HG02943 (cell line): ENCODE data around the gene AMH.
"Not testable (repeated sequence)": the region's sequence is repeated elsewhere in the genome, so short reads cannot be mapped to it uniquely, and the experiment has no call there.

Source experiments
- ATAC-seq: cut with Tn5 transposase; IDR thresholded peaks from one replicate; pipeline ENCODE4 v1.9.1; 2021; ENCODE audit warnings: mild to moderate bottlenecking, low read depth, moderate library complexity; ENCODE audit not compliant: unreplicated experiment

AMH gene

GRCh38 chr19:2249010-2249866 is at the start of gene AMH:
TSS of gene AMH (plus strand) at chr19:2249323. CDS start at chr19:2249333, 10 bp downstream.
- ATAC-seq = no peak

GRCh38 chr19:2199861-2200623 is 49.1 kb upstream of the AMH start:
- ATAC-seq = no peak

- not testable (repeated sequence) for ATAC-seq
Observed at GRCh38 chr19:2200624-2201294, 48.4 kb upstream of the AMH start.

GRCh38 chr19:2201473-2202148 is 47.5 kb upstream of the AMH start:
- no peak for ATAC-seq

- no peak for ATAC-seq
Observed at GRCh38 chr19:2202366-2202765, 46.8 kb upstream of the AMH start.

- ATAC-seq = no peak
Observed at GRCh38 chr19:2207008-2207407, 42.1 kb upstream of the AMH start.

GRCh38 chr19:2207991-2208860 is 40.9 kb upstream of the AMH start:
- ATAC-seq = no peak

GRCh38 chr19:2208975-2209374 is 40.1 kb upstream of the AMH start:
- no peak for ATAC-seq

- ATAC-seq = no peak
Observed at GRCh38 chr19:2209408-2209807, 39.7 kb upstream of the AMH start.

- no peak for ATAC-seq
Observed at GRCh38 chr19:2210206-2210605, 38.9 kb upstream of the AMH start.

GRCh38 chr19:2210987-2211740 is 38.0 kb upstream of the AMH start:
- no peak for ATAC-seq

- ATAC-seq = no peak
Observed at GRCh38 chr19:2212861-2213711, 36.0 kb upstream of the AMH start.

GRCh38 chr19:2213799-2214198 is 35.3 kb upstream of the AMH start:
- no peak for ATAC-seq

- no peak for ATAC-seq
Observed at GRCh38 chr19:2214251-2214650, 34.9 kb upstream of the AMH start.

- no peak for ATAC-seq
Observed at GRCh38 chr19:2215281-2215751, 33.8 kb upstream of the AMH start.

- ATAC-seq = no peak
Observed at GRCh38 chr19:2216361-2217225, 32.5 kb upstream of the AMH start.

- ATAC-seq = no peak
Observed at GRCh38 chr19:2217591-2217990, 31.5 kb upstream of the AMH start.
